ENCODE data around the gene C16orf92.

DNA sequence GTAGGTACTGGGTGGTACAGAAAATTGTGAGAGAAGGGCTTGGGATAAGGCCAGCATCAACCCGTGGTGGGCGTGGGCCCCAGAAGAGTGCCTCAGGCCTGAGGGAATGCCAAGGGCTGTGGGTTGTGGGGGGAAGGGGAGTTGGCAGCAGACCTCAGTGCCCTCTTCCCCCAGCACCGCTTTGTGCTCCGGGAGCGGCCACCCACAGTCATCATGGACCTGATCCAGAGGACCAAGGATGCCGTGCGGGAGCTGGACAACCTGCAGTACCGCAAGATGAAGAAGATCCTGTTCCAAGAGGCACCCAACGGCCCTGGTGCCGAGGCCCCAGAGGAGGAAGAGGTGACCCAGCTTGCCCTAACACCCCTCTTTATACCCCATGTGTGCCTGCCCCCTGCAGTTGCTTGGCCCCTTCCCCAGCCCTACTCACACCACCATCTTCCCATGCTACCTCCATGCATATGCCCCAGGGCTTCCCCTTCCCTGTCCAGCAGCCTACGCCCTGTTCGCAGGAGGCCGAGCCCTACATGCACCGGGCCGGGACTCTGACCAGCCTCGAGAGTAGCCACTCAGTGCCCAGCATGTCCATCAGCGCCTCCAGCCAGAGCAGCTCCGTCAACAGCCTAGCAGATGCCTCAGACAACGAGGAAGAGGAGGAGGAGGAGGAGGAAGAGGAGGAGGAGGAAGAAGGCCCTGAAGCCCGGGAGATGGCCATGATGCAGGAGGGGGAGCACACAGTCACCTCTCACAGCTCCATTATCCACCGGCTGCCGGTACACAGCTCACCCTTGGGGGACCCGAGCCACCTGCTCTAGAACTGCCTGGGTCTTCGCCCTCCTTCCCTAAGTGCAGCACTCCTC, 40.2 kb upstream of the C16orf92 start:
- TF ChIP-seq CTCF (IDR thresholded peaks at IDR 0.05; ENCODE audit: insufficient read depth, low read length, poor library complexity, severe bottlenecking) = no peak
- no peak for TF ChIP-seq EZH2phosphoT487 (conservative IDR thresholded peaks at IDR 0.05; ENCODE audit: low read length)
